GOT3 (cell line): ENCODE data around the gene SHC2.
"Not testable (repeated sequence)": the region's sequence is repeated elsewhere in the genome, so short reads cannot be mapped to it uniquely, and the experiment has no call there.

Experiments
- DNase-seq: peaks from one replicate; lab custom pipeline; 2025; ENCODE audit warnings: mixed read lengths; lab: John Stamatoyannopoulos, UW

Gene SHC2

DNA sequence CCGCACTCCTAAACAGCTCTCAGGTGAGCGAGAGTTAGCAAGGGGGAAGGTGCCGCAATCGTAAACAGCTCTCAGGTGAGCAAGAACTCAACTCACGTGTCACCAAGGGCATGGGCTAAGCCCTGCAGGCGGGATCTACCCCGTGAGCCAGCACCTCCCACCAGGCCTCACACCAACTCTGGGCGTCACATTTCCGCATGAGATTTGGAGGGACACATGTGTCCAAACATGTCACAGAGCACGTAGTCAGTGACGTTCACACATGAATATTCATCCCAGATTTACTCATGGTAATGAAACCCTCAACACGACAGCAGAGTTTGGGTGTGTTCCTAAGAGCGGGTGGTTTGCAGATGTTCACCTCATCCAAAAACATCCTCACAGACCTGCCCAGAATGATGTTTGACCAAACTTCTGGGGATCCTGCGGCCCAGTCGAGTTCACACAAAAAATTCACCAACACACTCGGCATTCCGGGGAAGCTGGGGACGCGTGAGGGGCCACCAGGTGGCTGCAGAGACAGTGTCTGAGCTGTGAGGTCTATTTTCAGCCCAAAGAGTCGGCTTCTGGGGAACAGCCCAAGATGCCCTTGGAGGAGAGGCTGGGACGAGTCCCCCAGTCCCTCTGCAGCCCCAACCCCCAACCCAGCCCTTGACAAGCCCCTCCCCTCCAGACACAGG is 71.4 kb downstream of the SHC2 start:
- DNase-seq, result no peak

DNA sequence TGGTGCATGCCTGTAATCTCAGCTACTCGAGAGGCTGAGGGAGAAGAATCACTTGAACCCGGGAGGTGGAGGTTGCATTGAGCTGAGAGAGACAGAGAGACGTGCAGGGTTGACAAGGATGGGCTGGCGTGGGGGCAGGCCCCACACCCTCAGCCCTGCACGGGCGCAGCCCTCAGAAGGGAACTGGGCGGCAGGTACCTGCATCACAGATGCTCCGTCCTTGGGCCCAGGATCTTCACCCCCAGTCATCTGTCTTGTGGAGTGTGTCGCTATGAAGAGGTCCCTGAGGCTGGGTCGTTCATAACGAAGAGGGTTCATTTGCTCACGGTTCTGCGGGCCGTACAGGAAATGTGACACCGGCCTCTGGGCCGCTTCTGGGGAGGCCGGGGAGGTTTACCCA is 72.1 kb downstream of the SHC2 start:
- DNase-seq, result no peak

DNA sequence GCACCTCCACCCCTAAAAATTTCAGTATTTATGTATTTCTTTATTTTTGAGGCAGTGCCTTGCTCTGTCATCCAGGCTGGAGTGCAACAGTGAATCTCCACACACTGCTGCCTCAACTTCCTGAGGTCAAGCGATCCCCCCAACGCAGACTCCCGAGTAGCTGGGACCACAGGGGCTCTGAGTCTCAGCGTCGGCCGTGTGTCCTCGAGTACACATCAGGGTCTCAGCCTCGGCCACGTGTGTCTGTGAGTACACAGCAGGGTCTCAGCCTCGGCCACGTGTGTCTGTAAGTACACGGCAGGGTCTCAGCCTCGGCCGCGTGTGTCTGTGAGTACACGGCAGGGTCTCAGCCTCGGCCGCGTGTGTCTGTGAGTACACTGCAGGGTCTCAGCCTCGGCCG is 73.1 kb downstream of the SHC2 start:
- DNase-seq, result no peak

DNA sequence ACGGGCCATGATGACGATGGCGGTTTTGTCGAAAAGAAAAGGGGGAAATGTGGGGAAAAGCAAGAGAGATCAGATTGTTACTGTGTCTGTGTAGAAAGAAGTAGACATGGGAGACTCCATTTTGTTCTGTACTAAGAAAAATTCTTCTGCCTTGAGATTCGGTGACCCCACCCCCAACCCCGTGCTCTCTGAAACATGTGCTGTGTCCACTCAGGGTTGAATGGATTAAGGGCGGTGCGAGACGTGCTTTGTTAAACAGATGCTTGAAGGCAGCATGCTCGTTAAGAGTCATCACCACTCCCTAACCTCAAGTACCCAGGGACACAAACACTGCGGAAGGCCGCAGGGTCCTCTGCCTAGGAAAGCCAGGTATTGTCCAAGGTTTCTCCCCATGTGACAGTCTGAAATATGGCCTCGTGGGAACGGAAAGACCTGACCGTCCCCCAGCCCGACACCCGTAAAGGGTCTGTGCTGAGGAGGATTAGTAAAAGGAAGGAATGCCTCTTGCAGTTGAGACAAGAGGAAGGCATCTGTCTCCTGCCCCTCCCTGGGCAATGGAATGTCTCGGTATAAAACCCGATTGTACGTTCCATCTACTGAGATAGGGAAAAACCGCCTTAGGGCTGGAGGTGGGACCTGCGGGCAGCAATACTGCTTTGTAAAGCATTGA is 74.1 kb downstream of the SHC2 start:
- not testable (repeated sequence) for DNase-seq

DNA sequence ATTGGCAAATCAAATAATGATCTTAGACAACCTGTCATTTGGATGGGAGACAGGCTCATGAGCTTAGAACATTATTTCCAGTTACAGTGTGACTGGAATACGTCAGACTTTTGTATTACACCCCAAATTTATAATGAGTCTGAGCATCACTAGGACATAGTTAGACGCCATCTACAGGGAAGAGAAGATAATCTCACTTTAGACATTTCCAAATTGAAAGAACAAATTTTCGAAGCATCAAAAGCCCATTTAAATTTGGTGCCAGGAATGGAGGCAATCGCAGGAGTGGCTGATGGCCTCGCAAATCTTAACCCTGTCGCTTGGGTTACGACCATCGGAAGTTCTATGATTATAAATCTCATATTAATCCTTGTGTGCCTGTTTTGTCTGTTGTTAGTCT is 74.6 kb downstream of the SHC2 start:
- DNase-seq, result not testable (repeated sequence)

DNA sequence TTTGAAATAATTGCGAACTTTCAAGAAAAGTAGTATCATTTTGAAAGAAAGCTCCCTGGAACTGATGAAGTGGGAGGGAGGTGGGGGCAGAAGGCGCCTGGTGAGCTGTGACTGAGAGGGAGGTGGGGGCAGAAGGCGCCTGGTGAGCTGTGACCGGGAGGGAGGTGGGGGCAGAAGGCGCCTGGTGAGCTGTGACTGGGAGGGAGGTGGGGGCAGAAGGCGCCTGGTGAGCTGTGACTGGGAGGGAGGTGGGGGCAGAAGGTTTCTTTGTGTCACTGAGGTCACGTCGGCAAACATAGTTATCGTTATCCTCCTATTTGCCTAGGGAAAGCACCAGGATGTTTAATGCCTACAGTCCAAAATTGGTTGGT is 76.0 kb downstream of the SHC2 start:
- DNase-seq, result no peak

DNA sequence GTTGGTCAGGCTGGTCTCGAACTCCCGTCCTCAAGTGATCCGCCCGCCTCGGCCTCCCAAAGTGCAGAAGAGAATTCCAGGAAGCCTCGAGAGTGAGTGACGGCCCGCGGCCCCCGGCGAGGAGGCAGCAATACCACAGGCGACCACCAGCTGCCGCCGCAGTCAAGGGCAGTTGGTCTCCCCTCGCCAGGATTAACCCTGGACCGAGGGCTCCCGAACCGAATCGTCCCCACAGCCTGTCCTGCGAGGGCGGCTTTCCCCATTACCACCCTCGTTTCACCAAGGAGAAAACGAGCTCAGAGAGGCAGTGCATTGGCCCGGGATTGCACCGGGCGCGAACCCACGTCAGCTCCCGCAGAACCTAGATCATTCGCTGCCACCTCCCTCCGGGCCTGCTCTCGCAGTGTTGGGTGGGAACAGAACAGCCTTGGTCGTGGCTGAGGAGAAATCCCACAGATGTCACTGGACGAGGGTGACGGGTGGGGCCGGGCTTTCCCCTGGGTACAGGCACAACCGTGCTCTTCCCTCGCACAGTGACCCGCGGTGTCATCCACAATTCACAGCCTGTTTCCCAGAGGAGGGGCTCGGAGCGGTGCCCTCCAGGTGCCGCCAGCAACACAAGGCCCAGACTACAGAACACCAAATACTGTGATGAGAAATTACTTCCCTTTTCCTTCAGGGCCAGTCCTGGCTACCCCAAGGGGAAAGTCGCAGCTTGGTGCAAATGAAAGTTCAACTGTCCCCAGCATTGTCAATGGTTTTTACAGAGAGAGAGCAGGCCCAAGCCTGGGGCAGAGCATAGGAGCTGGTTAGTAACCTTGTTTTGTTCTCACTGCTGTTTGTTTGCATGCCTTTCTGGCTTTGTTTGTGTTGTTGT is 76.7 kb downstream of the SHC2 start:
- DNase-seq, result no peak

DNA sequence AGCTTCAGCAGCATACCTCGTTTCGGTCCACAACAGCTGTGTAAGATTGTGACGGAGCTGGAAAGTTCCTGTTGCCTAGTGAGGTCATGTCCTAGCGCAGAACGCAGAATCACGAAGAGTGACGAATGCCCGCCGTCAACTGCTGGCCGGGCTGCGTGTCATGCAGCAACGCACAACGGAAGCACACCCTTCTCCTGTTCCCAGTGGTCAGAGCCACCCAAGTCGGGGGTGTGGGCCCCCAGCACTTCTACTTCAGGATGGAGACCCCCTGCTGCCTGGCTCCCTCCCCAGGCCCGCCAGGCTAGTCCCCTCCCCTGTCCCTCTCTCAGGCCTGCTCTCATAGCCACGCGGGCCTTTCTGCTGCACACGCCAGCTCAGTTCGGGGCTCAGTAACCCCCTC is 77.8 kb downstream of the SHC2 start:
- no peak for DNase-seq

DNA sequence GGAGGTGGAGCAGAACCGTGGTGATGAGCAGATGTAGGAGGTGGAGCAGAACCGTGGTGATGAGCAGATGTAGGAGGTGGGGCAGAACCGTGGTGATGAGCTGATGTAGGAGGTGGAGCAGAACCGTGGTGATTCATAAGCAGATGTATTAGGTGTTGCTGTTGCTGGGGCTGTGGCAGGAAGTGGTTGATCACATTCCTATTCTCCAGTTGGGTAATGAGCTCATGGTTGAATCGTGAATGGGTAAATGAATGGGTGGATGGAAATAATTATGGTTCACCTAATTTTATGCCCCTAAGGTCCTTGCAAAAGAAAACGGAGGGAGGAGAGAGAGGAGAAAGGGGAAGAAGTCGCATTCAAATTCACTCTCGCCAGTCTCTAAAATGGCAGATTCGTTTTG is 78.3 kb downstream of the SHC2 start:
- DNase-seq, result not testable (repeated sequence)

DNA sequence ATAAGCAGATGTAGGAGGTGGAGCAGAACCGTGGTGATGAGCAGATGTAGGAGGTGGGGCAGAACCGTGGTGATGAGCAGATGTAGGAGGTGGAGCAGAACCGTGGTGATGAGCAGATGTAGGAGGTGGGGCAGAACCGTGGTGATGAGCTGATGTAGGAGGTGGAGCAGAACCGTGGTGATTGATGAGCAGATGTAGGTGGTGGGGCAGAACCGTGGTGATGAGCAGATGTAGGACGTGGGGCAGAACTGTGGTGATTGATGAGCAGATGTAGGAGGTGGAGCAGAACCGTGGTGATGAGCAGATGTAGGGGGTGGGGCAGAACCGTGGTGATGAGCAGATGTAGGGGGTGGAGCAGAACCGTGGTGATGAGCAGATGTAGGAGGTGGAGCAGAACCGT is 78.9 kb downstream of the SHC2 start:
- DNase-seq, result not testable (repeated sequence)

DNA sequence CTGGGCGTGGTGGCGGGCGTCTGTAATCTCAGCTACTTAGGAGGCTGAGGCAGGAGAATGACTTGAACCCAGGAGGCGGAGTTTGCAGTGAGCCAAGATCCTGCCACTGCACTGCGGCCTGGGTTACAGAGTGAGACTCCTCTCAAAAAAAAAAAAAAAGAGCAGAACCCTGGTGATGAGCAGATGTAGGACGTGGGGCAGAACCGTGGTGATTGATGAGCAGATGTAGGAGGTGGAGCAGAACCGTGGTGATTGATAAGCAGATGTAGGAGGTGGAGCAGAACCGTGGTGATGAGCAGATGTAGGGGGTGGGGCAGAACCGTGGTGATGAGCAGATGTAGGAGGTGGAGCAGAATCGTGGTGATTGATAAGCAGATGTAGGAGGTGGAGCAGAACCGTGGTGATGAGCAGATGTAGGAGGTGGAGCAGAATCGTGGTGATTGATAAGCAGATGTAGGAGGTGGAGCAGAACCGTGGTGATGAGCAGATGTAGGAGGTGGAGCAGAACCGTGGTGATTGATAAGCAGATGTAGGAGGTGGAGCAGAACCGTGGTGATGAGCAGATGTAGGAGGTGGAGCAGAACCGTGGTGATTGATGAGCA is 80.1 kb downstream of the SHC2 start:
- not testable (repeated sequence) for DNase-seq

DNA sequence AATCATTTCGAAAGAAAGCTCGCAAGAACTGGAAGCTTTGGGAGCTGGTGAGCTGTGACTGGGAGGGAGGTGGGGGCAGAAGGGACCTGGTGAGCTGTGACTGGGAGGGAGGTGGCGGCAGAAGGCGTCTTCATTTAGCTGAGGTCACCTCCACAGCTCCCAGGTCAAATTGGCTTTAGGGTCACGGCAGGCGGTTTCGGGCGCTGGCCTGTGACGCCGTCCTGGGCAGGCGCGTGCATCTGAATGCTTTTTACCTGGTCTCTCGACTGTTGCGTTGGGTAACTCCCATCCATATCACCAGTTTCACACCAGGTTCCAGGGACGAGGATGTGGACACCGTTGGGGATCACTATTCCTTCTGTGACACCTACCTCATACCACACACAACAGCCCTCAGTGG is 81.0 kb downstream of the SHC2 start:
- no peak for DNase-seq

DNA sequence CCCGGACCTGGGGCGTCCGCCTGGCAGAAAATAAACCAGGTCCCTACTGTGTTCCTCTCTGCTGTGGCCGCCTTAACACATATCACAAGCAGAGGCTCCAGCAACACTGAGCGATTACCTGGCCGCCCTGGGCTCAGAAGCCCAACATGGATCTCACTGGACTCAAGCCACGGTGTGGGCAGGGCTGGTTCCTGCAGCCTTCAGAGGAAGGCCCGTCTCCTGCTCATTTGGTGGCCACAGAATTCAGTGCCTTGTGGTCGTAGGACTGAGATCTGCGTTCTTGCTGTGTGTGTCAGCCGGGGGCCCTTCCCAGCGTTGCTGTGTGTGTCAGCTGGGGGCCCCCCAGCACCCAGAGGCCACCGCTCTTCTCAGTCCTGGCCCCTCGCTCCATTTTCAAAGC is 82.1 kb downstream of the SHC2 start:
- DNase-seq, result no peak

DNA sequence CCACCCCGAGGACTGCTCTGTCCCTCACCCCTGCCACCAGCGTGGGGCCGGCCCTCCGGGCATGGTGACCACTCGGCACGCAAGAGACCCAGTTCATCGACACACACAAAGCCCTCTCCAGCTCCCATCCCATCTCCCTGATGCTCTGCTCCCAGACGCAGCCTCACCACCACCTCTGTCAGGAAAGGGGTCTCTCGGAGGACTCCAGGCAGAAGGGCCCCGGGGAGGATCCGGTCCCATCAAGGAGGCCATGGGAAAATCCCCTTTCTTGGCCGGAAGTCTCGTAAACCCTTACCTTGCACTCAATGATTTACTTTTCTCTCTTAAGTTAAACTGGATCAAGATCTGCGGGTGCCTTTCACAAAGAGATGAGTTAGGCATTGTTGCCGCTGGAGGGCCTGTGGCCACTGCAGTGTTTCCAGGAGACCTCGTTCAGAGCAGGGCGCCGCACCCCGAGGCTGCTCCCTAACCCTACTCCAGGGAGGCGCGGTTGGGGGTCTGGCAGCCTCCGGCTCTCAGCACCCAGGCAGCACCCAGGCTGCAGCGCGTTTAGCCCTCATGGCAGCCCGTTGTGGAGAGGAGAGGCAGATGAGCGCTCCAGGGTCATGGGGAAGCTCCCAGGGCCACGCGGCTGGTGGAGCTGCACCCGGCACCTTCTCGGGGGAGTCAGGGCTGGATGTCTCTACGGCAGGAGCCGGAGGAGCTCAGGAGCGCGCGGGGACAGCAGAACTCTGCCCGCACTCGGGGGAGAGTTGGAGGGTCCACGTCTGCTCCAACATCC is 82.8 kb downstream of the SHC2 start:
- DNase-seq, result no peak

DNA sequence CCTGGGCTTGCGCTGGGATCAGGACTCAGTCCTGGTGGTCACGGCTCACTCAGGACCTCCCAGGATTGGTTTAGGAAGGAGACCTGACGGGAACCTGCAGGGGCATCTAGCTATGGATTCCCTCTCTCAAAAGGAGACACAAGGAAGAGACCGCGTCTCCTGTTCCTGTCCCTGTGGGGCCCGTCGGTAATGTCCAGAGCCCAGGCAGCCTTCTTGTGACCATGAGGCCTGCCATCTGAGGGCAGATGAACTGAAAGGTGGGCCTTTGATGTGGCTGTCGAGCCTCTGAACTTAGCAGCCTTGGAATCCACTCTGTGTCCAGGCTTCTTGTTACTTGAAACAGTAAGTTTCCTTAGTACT is 84.7 kb downstream of the SHC2 start:
- DNase-seq, result no peak

DNA sequence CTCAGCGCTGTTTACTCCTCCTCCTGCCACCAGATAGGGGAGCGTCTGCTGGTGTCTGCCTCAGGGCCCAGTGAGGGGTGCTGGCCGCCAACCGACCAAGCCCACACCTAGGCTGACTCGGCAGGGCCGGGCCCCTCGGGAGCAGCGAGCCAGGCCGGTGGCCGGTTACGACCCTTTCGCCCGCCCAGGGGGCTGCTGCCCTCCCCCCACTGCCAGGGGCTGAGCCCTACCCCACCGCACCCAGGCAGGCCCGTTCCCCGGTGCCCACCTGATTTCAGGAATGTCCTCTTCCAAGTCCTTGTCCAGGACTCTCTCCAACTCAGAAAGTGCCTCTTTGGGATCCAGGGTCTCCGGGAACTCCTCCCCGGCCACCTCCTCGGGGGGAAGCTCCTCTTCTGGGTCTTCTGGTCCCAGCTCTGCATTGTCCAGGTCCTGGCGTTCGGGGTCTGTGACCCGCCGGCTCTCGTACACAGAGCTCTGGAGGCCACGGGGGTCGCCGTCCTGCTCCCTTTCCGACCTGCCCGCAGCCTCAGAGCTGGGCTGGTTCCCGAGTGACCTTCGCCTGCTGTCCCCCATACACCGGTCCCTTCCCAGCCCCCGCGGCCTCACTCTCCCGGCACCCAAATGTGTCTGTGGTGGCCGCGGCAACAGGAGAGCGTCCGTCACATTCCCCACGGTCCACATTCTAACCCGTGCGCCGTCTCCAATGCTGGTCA is 85.3 kb downstream of the SHC2 start:
- no peak for DNase-seq

DNA sequence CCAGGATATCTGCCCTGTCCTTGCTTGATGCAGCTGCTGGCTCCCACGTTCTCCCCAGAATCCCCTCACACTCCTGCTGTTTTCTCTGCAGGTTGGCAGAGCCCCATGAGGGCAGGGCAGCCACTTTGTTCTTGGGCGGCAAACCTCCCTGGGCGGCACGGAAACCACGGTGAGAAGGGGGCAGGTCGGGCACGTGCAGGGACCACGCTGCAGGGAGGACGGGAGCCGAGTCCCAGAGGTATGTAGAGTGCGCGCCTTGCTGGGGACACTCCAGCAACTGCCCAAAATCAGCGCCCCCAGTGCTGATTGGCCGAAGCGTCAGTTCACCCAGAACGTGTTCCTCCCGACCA is 86.0 kb downstream of the SHC2 start:
- DNase-seq, result no peak

DNA sequence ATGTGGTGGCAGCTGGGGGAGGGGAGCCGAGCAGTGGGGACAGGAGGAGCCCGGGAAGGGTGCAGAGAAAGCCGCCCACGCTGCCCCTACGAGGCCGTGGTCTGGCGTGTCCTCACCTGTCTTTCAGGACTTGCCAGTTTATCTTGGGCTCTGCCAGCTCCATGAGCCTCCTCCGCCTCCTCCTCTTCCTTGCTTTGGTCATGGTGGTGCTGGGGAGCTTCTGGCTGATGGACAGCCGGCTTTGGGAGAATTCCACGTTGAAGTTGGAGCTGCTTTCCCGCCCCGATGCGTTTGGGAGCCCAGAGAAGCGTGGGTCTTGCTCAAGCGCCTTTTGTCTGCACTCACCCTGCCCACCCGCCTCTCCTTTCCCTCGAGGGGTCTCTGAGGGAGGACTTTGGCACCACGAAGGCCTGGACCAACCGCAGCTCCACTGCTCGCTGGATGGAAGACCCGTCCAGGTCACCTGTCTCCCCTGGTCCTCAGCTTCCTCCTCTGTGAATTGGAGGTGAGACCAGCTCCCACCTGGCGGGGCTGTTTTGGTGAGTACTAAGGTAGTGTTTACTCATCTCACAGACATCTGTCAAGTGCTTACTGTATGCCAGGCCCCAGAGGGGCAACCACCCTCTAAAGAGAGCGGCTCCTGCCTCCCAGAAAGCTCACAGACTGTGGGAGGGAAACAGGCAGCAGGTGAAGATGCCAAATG is 86.5 kb downstream of the SHC2 start:
- no peak for DNase-seq

DNA sequence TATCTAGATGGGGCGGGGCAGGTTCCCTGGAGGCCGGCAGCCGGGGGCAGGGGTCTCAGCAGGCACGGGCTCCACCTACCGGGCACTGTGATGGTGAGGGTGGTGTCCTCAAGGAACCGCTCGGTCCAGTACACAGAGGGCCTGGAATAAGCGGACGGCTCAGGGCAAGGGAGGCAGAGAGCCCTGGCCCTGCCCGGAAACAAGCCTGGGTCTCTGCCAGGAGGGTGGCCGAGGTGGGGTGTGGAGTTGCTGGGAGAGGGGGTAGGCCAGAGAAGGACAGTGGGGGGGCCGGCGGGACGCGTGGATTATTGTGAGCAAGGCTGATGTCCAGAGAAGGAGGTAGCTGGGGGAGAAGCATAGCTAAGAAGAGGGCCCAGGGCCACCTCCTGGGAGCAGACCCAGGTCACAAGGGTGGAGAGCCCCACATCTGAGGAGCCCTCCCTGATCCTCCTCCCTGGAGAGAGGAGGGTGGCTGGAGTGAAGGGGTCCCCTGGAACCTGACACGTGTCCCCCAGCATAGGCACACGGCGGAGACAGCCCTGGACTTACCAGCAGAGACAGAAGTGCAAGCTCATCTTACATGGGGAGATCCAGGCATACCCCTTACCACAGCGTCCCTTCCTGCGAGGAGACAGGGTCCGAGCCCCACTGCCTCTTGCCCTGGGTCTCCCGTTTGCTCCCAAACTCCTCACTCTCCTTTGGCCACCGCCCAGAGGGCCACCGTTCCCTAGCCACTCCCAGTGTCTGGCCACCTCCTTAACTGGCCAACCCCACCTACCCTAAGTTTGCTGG is 87.2 kb downstream of the SHC2 start:
- DNase-seq, result no peak
